ENCODE measurements around the gene THBS3. TPM values are rescaled to one million over a fixed set of nuclear protein-coding genes. Genes with fewer than 3 reads are reported as not detected.
A peak's percentile ranks its signal among the peaks of the same experiment; 100 is the strongest.

Gene THBS3
- total and polyA plus RNA-seq, 2 of the 13 experiments (the other 11 are each of a cell fraction or from before 2014, with no cell fraction given): 0.86 to 3.6 TPM

- TF ChIP-seq, protein P1, sequence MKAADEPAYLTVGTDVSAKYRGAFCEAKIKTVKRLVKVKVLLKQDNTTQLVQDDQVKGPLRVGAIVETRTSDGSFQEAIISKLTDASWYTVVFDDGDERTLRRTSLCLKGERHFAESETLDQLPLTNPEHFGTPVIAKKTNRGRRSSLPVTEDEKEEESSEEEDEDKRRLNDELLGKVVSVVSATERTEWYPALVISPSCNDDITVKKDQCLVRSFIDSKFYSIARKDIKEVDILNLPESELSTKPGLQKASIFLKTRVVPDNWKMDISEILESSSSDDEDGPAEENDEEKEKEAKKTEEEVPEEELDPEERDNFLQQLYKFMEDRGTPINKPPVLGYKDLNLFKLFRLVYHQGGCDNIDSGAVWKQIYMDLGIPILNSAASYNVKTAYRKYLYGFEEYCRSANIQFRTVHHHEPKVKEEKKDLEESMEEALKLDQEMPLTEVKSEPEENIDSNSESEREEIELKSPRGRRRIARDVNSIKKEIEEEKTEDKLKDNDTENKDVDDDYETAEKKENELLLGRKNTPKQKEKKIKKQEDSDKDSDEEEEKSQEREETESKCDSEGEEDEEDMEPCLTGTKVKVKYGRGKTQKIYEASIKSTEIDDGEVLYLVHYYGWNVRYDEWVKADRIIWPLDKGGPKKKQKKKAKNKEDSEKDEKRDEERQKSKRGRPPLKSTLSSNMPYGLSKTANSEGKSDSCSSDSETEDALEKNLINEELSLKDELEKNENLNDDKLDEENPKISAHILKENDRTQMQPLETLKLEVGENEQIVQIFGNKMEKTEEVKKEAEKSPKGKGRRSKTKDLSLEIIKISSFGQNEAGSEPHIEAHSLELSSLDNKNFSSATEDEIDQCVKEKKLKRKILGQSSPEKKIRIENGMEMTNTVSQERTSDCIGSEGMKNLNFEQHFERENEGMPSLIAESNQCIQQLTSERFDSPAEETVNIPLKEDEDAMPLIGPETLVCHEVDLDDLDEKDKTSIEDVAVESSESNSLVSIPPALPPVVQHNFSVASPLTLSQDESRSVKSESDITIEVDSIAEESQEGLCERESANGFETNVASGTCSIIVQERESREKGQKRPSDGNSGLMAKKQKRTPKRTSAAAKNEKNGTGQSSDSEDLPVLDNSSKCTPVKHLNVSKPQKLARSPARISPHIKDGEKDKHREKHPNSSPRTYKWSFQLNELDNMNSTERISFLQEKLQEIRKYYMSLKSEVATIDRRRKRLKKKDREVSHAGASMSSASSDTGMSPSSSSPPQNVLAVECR (CRISPR knock-in tag; IDR thresholded peaks at IDR 0.05; ENCODE audit: borderline replicate concordance): peak; percentile 83; the same call in 1 of the 2 replicates
- peak; percentile 63; the same call in 1 of the 2 replicates for TF ChIP-seq ZNF232 (CRISPR knock-in tag; IDR thresholded peaks at IDR 0.05; ENCODE audit: borderline replicate concordance)
- peak; percentile 86; the same call in 1 of the 2 replicates for TF ChIP-seq HOXA5 (CRISPR knock-in tag; IDR thresholded peaks at IDR 0.05)
- TF ChIP-seq ZNF12 (CRISPR knock-in tag; IDR thresholded peaks at IDR 0.05): peak; percentile 50; the same call in 1 of the 2 replicates
- TF ChIP-seq ELF1 (CRISPR knock-in tag; IDR thresholded peaks at IDR 0.05): peak; percentile 69; the same call in 1 of the 2 replicates
- peak; percentile 22; the same call in 1 of the 2 replicates for TF ChIP-seq SP2 (CRISPR knock-in tag; IDR thresholded peaks at IDR 0.05)
- TF ChIP-seq PATZ1 (CRISPR knock-in tag; IDR thresholded peaks at IDR 0.05): peak; percentile 71
- peak; percentile 67; the same call in 1 of the 2 replicates for TF ChIP-seq ZBTB26 (CRISPR knock-in tag; IDR thresholded peaks at IDR 0.05; ENCODE audit: borderline replicate concordance)
- TF ChIP-seq, protein P2, sequence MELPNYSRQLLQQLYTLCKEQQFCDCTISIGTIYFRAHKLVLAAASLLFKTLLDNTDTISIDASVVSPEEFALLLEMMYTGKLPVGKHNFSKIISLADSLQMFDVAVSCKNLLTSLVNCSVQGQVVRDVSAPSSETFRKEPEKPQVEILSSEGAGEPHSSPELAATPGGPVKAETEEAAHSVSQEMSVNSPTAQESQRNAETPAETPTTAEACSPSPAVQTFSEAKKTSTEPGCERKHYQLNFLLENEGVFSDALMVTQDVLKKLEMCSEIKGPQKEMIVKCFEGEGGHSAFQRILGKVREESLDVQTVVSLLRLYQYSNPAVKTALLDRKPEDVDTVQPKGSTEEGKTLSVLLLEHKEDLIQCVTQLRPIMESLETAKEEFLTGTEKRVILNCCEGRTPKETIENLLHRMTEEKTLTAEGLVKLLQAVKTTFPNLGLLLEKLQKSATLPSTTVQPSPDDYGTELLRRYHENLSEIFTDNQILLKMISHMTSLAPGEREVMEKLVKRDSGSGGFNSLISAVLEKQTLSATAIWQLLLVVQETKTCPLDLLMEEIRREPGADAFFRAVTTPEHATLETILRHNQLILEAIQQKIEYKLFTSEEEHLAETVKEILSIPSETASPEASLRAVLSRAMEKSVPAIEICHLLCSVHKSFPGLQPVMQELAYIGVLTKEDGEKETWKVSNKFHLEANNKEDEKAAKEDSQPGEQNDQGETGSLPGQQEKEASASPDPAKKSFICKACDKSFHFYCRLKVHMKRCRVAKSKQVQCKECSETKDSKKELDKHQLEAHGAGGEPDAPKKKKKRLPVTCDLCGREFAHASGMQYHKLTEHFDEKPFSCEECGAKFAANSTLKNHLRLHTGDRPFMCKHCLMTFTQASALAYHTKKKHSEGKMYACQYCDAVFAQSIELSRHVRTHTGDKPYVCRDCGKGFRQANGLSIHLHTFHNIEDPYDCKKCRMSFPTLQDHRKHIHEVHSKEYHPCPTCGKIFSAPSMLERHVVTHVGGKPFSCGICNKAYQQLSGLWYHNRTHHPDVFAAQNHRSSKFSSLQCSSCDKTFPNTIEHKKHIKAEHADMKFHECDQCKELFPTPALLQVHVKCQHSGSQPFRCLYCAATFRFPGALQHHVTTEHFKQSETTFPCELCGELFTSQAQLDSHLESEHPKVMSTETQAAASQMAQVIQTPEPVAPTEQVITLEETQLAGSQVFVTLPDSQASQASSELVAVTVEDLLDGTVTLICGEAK (IDR thresholded peaks at IDR 0.05): no peak
- TF ChIP-seq, protein P2 (CRISPR knock-in tag; IDR thresholded peaks at IDR 0.05): peak; percentile 19; the same call in 1 of the 2 replicates
- peak; percentile 66; the same call in 1 of the 2 replicates for TF ChIP-seq NR2C2 (CRISPR knock-in tag; IDR thresholded peaks at IDR 0.05; ENCODE audit: borderline replicate concordance)
These were observed 47.7 kb upstream of the THBS3 start, which contains the start of gene ENTREP3 (continued) for GRCh38 chr1:155255243-155256007.
